Fibroblast of peridontal ligament (primary cell): ENCODE measurements around the gene CAMK1D.

Experiments
- DNase-seq: peaks from one replicate; pipeline ENCODE4 v3.0.0-alpha.2; 2010; ENCODE audit errors: extremely low read depth

Gene CAMK1D

DNA sequence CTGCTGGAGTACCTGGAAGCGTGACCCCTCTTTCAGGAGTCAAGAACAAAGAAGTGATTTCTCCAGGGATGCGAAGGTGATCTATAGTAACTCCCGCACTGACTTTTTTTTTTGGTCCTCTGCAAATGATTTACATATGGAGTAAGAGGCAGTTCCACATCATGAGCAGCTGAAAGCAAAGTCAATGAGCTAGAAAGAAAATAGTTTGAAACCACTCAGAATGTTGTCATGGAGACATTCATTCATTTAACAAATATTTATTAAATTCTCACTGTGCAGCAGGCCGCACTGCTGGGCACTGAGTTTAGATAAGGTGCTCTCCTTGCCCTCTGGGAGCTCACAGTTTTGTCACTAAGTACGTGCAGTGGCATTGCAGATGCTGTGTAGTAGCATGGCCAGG, 206.7 kb downstream of the CAMK1D start:
- no peak for DNase-seq

DNA sequence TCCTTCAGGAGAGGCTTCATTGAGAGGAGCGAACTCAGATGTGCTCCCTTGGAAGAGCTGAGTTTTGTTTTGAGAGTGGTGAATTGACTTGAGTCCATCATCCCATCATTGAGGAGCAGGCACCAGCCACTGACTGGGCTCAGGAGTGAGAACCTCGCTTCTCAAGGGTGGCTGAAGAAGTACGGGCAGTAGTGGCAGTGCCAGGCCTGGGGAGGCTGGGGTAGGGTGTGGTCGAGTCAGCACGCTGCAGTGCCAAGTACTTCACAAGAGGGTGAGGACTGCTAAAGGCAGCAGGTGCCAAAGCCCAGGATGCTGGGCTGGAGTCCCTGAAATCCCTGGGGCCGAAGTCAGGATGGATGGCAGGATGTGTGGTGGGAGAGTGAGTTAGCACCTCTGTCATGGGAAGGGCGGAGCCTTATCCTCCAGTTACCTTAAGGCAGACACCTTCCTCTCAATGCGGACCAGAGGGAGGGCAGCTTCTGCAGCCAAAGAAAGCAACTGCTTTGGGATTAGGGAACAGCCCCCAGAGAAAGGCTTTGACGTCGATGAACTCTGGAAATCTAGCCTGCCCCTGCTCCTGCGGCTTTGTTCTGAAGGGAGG, 210.3 kb downstream of the CAMK1D start:
- no peak for DNase-seq

DNA sequence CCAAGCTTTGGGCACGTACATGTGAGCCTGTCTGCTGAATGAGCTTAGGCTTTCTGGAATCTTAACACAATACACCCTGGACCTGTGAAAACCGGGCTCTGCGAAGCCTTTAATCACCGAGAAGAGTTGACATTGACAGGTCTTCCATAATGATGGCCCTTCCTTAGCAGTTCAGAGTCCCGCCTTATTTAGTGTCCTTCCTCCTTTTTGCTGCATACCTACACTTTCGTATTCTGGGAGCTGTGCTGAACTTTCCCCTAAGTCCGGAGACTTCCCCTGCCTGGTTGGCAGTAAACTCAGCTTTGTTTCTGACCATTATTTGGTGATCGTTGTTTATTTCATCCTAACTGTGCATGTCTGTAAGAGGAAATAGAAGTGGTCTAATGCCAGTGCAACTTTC, 212.0 kb downstream of the CAMK1D start:
- no peak for DNase-seq

DNA sequence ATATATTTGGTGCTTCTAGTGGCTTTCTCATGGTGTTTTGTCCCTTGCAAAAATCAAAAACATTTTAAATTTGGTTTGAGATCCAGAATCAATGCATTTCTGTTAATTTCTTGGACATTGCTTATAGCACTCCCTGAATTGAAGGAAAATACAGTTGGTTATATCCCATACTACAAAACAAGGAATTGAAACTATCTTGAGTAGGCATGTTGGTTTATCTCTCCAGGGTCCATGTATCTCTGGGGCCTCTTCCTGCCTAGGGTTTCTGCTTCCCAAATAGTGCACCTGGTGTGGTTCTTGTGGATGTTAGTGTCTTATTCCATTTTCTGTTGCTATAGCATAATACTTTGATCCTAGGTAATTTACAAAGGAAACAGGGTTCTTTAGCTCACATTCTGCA, 212.4 kb downstream of the CAMK1D start:
- no peak for DNase-seq

DNA sequence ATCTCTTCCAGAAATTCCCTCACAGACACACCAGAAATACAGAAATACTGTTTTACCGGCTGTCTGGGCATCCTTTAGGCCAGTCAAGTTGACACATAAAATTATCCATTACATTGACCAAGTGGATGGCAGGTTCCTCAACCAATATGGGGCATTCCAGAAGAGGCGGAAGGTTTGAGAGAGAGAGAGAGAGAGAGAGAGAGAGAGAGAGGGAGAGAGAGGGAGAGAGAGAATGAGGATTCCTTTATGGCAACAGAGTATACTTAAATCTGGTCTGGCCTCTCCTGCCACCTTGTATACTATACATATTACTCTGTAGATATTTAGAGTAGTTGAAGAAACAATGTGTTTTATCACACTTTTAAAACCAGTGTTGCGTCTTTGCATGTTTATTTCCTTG, 214.1 kb downstream of the CAMK1D start:
- no peak for DNase-seq

DNA sequence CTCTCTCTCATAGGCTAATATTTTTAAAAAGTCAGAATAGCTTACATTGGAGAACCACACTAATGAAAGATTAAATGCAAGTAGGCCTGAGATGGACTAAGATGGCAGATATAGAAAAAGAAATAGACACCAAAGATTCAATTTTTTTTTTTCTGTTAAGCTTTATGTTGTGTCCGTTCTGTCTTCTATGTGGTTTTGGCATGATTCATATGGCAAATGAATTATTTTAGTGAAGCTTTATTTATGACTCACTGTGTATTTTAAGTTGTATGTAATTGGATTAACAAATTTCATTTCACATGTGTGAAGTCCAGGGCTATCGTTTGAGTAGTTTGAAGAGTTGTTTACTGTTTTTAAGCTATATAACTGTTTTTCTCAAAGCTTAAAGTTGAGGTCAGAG, 214.8 kb downstream of the CAMK1D start:
- peak; percentile 1 for DNase-seq

DNA sequence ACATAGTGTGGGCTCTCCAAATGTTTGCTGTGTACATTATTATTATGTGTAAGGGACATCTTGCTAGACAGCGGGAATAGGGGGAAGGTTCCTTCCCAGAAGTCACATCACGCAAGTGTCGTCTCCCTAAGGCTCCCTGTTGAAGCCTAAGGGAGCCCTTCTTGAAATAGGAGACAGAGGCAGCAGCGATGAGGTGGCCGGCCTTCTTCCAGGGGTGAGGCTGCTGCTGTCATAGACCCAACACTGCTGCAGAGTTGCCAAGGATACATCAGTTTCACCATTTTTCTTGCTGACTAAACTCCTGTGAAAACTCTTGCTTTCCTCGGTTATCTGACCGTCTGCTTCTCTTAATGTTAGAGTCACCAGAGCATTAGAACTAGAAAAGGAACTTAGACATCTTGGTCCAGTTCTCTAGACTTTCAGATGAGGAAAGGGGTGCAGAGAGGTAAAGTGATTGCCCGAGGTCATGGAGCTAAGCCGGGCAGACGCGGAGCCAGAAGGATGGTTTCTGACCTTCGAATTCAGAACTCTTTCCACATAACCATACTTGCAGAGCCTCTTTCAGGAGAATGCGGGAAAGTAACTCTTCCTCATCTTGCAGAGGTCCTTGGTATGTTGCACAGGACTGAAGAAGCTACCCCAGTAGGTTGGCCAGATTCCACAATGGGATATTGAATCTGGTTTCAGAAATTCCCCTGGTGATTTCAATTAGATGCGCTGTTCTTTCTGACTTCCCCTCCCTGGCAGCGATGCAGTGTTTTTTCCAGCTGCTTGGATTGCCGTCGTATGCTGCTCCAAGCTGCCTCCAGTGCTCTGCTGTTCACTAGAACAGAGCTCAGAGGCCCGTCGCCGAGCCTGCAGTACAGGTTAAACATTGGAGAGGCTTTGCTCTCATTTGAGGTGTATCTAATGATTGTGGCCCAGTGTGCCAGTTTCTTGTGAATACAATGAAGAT, 217.1 kb downstream of the CAMK1D start:
- DNase-seq: peak; percentile 3

DNA sequence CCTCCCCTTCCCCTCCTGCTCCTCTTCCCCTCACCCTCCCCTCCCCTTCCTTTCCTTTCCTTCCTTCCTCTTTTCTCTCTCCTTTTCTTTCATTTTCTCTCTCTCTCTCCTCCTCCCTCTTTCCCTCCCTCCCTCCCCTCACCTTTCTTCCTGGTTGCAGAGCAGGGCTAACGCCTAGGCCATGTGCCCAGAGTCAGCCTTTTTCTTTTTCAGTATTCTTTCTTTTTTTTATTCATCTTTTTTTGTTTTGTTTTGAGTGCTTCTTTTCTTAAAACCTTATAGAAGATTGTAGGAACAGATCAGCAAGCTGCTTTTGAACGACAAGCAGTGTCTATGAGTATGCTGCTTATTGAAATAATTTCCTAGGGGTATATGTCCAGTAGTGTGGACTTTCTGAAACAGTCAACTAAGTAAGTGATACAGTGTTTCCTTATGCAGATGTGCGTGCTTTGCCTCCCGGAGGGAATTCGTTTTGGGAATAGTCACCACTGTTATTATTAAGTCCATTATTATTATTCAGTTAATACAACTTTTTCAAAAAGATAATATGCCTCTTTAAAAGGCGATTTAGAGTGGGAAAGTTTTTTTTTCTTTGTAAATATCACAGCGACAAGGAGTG, 219.2 kb downstream of the CAMK1D start:
- no peak for DNase-seq

DNA sequence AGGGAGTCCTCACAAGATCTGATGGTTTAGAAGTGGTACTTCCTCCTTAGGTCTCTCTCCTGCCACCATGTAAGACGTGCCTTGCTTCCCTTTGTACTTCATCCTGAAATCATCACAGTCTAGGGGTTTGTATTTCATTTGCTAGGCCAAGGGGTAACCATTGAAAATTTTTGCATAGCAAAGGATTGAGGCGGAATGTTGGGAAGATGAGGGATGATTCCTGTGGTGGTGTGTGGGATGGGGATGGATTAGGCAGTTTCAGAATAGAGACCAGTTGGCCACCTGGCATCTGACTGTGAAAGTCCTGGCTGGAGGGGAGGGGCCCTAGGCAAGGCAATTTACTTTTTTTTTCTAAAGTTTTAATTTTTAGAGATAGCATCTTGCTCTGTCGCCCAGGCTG, 222.9 kb downstream of the CAMK1D start:
- DNase-seq: no peak

DNA sequence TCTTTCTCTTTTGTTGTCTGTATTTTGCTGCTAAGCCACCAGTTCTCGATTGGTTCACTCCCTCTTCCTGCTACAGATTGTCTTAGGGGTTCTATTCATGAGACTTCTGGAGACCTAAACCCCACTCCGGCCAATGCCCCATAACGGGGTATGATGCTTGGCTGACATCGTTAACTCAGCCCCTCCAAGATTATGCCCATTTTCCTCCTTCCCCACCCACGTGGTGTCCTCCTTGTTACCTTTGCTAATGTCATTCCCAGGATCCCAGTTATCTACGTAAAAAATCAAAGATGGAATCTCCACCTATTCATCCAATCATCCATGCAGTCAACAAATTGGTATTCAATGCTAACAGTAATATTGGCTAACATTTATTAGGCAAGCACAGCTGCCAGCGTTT, 228.3 kb downstream of the CAMK1D start:
- DNase-seq: no peak

DNA sequence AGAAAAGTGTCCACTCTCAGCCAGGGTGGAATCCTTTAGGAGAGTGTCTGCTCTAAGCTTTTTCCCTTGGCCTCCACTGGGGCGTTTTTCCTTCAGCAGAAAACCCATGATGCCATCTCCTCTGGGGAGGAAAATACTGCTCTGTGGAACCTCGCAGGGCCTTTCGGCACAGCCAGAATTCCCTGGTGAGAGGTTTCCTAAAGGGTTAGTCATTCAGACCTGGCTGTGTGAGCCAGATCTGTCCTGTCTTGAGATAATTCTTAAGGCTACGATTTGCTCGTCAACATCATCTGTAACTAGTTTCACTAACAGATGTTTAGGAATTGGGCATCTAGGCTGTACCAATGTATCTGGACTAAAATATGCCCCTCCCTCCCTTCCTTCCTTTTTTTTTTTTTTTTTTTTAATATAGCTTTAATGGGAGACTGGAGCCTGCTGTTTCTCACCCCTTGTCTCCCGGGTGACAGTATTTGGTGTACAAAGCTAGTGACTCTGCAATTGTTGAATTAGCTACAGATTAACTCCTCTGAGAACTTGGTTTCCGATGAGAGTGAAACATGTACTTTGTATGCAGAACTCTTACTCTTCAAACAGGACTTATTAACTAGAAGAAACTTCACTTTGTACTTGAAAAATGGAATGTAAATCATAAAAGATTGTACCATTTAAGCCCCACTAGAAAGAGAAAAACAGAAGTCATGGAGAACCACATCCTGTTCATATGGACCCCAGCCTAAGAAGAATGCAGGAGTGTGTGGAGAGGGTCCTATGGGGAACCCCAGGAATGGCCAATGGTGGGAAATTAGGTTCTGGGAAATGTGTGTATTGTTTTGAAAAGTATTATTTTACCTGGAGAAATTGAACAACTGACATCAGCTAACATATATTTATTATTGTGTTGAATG, 230.9 kb downstream of the CAMK1D start:
- DNase-seq: no peak

DNA sequence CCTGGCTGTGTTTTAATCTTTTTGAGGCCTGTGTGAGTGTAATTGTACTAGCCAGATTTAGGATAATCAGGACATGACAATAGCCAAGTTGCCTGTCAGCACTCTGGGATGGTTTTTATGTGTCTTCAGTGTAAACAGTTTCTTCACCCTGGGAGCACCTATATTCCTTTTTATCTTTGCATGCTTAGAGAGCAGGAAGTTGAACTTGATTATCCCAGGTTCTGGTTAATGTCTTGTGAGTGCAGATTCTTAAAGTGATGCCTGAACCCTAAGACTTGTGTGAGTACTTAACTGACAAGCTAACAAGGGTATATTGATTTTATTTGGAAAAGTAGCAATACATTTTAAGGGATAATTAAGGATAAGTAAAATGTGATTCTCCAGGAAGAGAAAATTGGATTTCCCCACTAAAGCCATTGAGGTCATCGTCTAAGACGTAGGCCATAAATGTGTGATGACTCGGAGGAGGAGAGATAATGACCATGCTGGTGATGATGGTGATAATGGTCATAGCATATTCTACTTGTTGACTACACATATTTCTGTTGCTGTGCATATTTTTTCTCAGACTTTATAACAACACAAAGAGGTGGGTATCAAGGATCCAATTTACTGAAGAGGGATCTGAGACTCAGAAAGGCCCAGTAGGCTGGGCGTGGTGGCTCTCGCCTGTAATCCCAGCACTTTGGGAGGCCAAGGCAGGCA, 234.7 kb downstream of the CAMK1D start:
- DNase-seq: no peak

DNA sequence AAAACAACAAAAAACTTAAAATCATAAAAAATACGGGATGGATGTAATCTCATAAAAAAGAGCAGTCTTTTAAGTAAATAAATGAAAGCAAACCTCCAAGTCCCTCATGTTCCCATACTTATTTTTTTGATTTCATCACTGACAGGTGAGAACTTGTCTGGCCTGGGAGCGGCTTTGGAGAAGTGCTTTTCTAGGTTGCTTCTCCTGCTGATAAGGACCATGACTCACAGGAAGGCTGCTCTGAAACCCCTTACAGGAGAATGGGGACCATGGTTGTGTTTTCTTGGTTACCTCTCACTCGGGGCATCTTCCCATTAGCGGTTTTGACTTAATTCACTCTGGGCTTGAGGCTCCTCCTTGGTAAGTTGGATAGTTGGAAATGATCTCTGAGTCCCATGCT, 237.4 kb downstream of the CAMK1D start:
- DNase-seq: no peak

DNA sequence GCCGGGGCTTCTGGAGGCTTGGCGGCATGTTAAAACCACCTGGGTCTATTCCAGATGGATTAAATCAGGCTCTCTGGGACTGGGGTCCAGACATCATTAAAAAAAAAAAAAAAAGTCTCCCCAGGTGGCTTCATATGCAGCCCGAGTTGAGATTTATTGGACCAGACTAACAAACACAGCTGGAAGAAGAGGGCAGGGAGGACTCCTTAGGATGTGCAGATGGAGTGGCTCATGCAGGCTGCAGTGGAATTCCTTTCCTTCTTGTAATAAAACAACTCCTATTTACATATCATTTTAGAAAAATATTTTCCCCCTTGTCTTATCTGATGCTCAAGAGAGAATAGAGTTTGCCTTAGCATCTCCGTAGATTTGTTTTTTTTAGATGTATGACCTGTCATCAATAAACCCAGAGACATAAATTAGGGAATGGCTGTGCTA, 238.1 kb downstream of the CAMK1D start:
- no peak for DNase-seq

DNA sequence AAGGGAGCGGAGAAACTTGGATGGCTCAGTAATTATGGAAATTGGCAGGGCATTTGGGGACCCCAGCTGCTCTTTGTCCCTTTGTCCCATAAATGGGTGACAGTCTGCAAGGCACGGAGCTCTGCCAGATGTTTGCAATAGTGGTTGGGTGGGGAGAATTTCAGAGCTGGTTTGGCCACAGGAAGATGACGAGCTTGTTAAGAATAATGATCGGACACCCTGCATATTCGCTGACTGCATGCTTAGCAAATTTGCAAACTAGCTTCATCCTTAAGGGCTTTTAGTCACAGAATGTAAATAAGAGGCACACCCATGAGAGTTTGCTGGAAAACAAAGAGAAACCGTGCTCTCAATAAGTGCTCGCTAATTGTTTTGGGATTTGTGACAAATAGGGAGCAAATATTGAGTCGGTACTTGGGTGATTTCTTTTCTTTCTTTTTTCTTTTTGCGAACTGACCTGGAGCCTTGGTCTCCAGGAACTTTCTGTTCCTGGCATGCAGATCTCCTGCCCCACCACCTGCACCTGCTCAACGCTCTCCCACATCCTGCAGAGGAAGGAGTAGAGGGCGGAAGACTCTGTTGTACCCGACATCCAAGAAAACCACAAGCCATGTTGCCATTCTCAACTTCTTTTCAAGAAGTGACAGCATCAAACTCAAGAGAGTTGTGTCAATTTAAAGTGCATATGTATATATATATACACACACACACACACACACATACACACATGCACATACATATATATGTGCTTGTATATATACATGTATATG, 238.9 kb downstream of the CAMK1D start:
- no peak for DNase-seq

DNA sequence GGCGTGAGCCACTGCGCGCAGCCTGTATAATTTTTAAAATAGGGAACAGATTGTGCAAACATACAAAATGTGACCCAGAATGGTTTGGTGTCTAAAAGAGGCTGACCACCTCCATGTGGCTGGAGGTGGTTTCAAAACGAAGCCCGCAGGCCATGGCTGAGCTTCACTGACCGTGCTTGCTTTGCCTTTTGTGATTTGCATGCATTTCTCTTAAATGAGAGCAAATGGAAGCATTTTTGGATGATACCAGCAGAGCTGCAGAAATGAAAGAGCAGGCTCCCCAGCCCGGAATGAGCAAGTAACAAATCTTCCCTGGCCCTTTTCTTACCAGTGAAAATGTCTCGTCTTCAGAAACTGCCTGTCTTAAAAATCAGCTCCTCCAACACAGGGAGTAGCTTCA, 239.9 kb downstream of the CAMK1D start:
- no peak for DNase-seq

DNA sequence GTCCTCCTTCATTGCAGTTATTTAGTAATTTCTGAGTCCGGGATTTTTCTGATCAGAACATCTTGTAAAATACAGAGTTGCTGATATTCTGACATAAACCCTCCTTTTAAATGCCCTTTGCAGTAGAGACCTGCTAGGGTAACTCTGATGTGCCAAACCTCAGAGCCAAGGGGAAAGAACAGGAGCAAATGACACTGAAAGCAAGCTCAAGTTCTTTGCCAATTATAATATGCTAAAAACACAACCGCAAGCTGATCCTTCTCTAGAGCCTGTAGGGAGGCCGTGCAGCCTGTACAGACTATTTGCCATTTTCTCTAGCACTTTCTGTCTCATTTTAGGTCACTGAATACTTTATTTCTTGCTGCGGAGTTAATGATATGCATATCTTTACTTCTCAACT, 240.4 kb downstream of the CAMK1D start:
- DNase-seq: no peak

DNA sequence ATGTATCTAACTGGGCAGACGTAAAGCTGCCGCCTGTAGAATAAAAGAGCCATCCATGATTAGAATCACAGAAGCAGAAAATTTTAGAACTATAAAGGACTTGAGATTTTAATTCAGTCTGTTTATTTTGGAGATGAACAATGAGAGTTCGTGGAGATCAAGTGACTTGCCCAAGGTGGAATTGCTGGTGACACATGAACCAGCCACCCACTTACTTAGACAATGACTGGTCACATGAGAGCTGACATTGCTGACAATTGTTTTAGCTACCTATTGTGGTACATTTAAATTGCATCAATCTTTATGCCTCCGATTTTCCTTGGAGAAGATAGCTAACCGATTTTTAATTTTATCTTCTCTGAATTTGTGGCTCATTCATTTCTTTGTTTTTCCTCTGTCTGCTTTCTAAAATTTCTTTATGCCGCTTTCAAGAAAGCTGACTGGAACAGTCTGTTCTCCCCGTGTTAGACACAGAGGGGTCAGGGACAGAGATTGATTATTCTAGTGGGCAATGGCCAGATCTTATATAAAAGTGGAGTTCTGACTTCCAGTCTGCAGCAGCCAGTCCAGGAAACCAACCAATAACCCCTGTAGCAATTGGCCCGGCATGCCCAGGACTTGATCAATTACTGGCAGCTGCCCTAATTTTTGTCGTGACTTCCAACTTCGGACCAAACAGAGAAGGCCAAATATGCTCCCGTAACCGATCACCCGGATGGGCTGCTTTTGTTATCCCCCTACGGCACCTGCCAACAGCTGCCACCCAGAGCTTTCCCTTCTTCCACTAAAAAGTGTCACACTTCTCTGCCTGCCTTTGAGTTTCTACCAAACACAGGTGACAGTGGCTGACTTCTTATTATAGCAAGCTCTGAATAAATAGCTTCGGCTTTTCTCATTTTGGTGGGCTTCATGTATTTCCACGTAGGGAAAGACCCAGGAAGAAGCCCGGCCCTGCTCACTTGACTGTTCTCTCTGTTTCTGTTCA, 241.6 kb downstream of the CAMK1D start:
- DNase-seq: no peak

DNA sequence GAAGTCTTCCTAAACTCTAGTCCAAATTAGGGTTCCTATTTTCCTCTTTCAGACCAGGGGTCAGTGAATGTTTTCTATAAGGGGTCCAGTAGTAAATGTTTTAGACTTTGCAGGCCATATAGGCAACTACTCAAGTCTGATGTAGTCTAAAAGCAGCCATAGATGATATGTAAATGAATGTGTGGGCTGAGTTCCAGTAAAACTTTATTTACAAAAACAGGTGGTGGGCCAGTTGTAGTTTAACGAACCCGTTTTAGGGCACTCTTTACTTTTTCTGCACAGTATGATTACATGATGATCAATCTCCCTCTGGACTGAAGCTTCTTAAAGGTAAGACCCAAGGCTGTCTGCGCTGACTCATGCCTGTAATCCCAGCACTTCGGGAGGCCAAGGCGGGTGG, 243.6 kb downstream of the CAMK1D start:
- DNase-seq: no peak
